ENCODE results near the gene MYT1.
"Not testable (repeated sequence)": the region's sequence is repeated elsewhere in the genome, so short reads cannot be mapped to it uniquely, and the experiment has no call there.

GRCh38 chr20:64234921-64235565, 70.8 kb downstream of the MYT1 start:
- TF ChIP-seq SUZ12 (IDR thresholded peaks at IDR 0.05; ENCODE audit: low read length); EP300 (IDR thresholded peaks at IDR 0.05; ENCODE audit: borderline replicate concordance in 1 of 2, low read depth in 2 of 2, low read length in 2 of 2); RAD21 (IDR thresholded peaks at IDR 0.05 in 1 of 2, conservative IDR thresholded peaks at IDR 0.05 in 1 of 2; ENCODE audit: low read depth in 2 of 2, low read length in 2 of 2); CTCF (IDR thresholded peaks at IDR 0.05; ENCODE audit: control extremely low read depth in 1 of 3, insufficient read depth in 1 of 3, low read depth in 1 of 3, low read length in 3 of 3); ATF2 (IDR thresholded peaks at IDR 0.05; ENCODE audit: low read length); EZH2 (IDR thresholded peaks at IDR 0.05; ENCODE audit: low read depth, low read length, severe bottlenecking); GTF2F1 (IDR thresholded peaks at IDR 0.05; ENCODE audit: borderline replicate concordance, low read depth, low read length): not testable (repeated sequence)

Measured in H1 (cell line).